GM23248 (cell line): ENCODE data around the gene TBC1D10A.

Source experiments
- EZH2 ChIP-seq: fragments of 200-600 bp; sonication (generic); IDR thresholded peaks from 2 replicates; pipeline ENCODE4 v1.6.1; 2018; ENCODE audit warnings: antibody characterized with exemption, mild to moderate bottlenecking; ENCODE audit not compliant: insufficient read depth, poor library complexity, severe bottlenecking
- EZH2phosphoT487 ChIP-seq: fragments of 200-600 bp; sonication (generic); IDR thresholded peaks from 2 replicates; pipeline ENCODE4 v1.6.1; 2018; ENCODE audit warnings: antibody characterized with exemption, moderate library complexity, mild to moderate bottlenecking, low read depth; ENCODE audit not compliant: insufficient read depth

DNA sequence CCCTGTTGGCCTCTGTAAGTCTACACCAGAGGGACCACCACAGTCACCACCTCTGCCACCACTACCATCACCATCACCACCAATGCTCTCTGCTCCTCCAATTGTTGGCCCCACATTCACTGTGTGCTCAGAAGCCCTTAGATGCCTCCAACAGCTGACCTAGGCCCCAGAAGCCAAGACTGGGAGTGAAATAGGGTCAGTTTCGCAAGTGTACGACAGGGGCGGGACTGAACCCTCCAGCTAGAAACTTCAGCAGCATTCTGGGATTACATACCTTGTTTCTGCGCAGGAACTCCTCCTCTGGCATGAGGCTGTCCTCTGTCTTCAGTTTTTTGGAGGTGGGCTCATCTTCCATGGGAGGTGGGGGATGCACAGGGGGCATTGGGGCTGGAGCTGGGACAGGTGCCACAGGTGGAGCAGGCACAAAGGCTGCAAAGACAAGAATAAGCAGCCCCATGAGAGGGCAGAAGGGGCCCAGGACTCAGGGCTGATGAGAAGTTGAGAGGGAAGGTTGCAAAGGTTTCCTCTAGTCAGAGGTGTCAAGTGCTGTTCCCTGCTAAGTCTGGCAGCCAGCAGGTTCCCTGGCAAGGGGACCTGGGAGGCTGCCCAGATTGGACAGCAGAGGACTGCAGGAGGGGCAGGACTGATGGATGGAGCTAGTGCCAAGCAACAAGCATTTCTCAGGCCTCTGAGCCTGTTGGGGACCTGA lies 10.2 kb upstream of the TBC1D10A start:
- TF ChIP-seq EZH2phosphoT487 (no peak), EZH2 (no peak)
